DND-41 (cell line): Measurements from ENCODE around the gene PRKAR1B.

Experiments used
- EZH2 ChIP-seq: IDR thresholded peaks from 3 replicates; pipeline ENCODE4 v1.6.1; 2012; ENCODE audit warnings: borderline replicate concordance, low read depth, mild to moderate bottlenecking, moderate library complexity, low read length, inconsistent platforms; ENCODE audit not compliant: severe bottlenecking
- TF ChIP-seq, protein P1 (sequence below): IDR thresholded peaks from 2 replicates; pipeline ENCODE4 v1.5.1; 2012; ENCODE audit warnings: borderline replicate concordance, low read length, moderate library complexity, mild to moderate bottlenecking; ENCODE audit not compliant: poor library complexity, severe bottlenecking; ENCODE audit errors: extremely low read depth

DNA sequence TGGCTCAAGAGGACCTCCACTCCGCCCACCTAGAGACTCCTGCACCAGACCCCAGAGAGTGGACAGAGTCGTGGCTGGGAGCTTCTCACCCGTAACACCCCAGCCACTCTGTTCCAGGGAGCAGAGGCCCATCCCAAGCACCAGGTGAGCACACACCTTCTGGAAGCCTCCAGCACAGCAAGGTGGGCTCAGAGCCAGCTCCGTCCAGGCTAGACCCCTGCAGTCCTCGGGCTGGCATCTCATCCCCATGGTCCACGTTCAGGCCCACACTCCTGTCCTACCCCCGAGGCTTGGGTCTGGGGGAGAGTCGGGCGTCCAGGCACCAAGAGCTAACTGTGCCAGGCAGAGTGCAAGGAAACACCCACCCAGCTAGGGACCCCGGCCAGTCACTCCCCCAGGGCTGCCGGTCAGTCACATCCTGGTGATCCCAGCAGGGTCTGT, 220.7 kb downstream of the PRKAR1B start:
- TF ChIP-seq, protein P1, sequence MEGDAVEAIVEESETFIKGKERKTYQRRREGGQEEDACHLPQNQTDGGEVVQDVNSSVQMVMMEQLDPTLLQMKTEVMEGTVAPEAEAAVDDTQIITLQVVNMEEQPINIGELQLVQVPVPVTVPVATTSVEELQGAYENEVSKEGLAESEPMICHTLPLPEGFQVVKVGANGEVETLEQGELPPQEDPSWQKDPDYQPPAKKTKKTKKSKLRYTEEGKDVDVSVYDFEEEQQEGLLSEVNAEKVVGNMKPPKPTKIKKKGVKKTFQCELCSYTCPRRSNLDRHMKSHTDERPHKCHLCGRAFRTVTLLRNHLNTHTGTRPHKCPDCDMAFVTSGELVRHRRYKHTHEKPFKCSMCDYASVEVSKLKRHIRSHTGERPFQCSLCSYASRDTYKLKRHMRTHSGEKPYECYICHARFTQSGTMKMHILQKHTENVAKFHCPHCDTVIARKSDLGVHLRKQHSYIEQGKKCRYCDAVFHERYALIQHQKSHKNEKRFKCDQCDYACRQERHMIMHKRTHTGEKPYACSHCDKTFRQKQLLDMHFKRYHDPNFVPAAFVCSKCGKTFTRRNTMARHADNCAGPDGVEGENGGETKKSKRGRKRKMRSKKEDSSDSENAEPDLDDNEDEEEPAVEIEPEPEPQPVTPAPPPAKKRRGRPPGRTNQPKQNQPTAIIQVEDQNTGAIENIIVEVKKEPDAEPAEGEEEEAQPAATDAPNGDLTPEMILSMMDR, result no peak
- no peak for TF ChIP-seq EZH2
